ENCODE results near the gene NAV2. TPM values are rescaled to one million over a fixed set of nuclear protein-coding genes. Genes with fewer than 3 reads are reported as not detected.

The NAV2 gene
- polyA plus RNA-seq, 1 donor (not counting 4 experiments of a cell fraction or from before 2014, with no cell fraction given) = 4.0 TPM

DNA sequence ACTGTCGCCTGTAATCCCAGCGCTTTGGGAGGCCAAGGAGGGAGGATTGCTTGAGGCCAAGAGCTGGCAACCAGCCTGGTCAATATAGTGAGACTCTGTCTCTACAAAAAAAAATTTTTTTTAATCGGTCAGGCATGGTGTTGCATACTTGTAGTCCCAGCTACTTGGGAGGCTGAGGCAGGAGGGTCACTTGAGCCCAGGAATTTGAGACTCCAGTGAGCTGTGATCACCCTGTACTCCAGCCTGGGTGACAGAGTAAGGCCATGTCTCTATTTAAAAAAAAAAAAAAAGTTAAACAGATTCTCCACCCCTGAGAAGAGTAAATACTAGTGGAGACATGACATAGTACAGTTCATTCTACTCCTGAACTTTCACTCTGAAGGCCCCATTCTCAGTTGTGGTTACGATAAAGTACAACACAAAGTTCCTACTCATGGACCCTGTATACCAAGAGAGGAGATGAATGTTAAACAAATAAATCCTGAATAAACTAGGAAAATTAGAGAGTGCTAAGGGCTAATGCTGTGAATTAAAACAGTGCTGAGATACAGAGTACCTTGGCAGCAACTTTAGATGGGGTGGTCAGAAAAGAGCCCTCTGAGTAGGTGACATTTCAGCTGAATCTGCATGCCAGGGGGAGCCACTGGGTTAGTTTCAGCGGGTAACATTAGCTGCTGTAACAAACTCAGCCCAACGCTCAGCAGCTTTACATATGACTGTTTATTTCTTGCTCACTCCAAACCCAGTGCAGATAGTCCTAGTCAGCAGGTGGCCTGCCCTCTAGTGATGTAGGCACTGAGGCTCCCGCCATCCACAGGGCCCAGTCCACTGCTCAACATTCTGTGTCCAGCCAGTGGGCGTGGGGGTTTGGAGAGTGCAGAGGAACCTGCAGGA is 372.5 kb downstream of the NAV2 start:
- Histone ChIP-seq H3K27me3 (ENCODE audit: control insufficient read depth, extremely low read depth, insufficient read depth, low read length) (no peaks in the 10 kb centered on the region), H3K9ac (ENCODE audit: control insufficient read depth, extremely low read depth, insufficient read depth, low read length) (no peak overlapping the region), H3K9me3 (ENCODE audit: control insufficient read depth, low read depth, low read length) (no peaks in the 10 kb centered on the region), H3K79me2 (ENCODE audit: control insufficient read depth, insufficient read depth, low read length) (no peaks in the 10 kb centered on the region), H3K4me1 (ENCODE audit: control insufficient read depth, extremely low read depth, insufficient read depth, low read length) (no peaks in the 10 kb centered on the region), H3K4me3 (ENCODE audit: control insufficient read depth in 2 of 3, extremely low read depth in 1 of 3, insufficient read depth in 2 of 3, low read depth in 1 of 3, low read length in 3 of 3) (no peak overlapping the region), H2AFZ (ENCODE audit: control insufficient read depth, low read length) (no peak overlapping the region), H4K20me1 (ENCODE audit: control insufficient read depth, extremely low read depth, insufficient read depth, low read length) (no peaks in the 10 kb centered on the region), H3K9me1 (ENCODE audit: control insufficient read depth, extremely low read depth, insufficient read depth, low read length) (no peaks in the 10 kb centered on the region), H3K4me2 (ENCODE audit: control insufficient read depth, extremely low read depth, insufficient read depth, low read depth, low read length) (no peak overlapping the region), H3K27ac (ENCODE audit: control insufficient read depth, insufficient read depth, low read length) (no peak overlapping the region), H3K36me3 (ENCODE audit: control insufficient read depth in 2 of 2, extremely low read depth in 1 of 2, insufficient read depth in 2 of 2, low read length in 2 of 2) (peaks cover 25 to 27% of the 10 kb centered on the region in 2 experiments)
- FAIRE-seq (no peak), DNase-seq (ENCODE audit: low read depth, low spot score) (no peak)
- dilution Hi-C loops (cut with MboI; ENCODE audit: extremely low pct_ligation_motif_present, low sequenced_read_pairs) = no loop called here
- no peak for TF ChIP-seq EZH2 (IDR thresholded peaks at IDR 0.05; ENCODE audit: low read length)
- TF ChIP-seq, protein P1, sequence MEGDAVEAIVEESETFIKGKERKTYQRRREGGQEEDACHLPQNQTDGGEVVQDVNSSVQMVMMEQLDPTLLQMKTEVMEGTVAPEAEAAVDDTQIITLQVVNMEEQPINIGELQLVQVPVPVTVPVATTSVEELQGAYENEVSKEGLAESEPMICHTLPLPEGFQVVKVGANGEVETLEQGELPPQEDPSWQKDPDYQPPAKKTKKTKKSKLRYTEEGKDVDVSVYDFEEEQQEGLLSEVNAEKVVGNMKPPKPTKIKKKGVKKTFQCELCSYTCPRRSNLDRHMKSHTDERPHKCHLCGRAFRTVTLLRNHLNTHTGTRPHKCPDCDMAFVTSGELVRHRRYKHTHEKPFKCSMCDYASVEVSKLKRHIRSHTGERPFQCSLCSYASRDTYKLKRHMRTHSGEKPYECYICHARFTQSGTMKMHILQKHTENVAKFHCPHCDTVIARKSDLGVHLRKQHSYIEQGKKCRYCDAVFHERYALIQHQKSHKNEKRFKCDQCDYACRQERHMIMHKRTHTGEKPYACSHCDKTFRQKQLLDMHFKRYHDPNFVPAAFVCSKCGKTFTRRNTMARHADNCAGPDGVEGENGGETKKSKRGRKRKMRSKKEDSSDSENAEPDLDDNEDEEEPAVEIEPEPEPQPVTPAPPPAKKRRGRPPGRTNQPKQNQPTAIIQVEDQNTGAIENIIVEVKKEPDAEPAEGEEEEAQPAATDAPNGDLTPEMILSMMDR (optimal IDR thresholded peaks at IDR 0.05 in 1 of 3, IDR thresholded peaks at IDR 0.05 in 1 of 3, conservative IDR thresholded peaks at IDR 0.05 in 1 of 3; ENCODE audit: extremely low read depth in 1 of 3, insufficient read depth in 2 of 3, low read length in 3 of 3) = peak in 1 of 3 experiments; percentile 18

DNA sequence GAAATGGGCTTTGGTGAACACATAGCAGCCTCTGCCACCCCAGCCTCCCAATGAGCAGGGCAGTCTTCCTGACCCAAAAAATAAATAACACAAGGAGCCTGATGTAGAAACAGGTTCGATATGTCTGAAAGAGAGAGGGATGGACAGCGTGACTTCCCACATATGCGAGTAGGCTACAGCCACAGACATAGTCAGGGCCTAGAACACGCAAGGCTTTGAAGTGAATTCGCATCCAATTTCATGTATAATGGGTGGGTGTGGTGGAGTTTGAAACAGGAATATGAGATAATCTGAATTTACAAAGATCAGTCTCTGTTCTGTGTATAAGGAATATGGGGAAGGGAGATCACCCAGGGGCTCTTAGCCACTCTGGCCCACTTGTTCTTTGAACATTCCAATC is 373.3 kb downstream of the NAV2 start:
- Histone ChIP-seq H3K4me2 (ENCODE audit: control insufficient read depth, extremely low read depth, insufficient read depth, low read depth, low read length) (no peak overlapping the region), H3K79me2 (ENCODE audit: control insufficient read depth, insufficient read depth, low read length) (no peaks in the 10 kb centered on the region), H3K9me1 (ENCODE audit: control insufficient read depth, extremely low read depth, insufficient read depth, low read length) (no peaks in the 10 kb centered on the region), H3K9ac (ENCODE audit: control insufficient read depth, extremely low read depth, insufficient read depth, low read length) (no peak overlapping the region), H3K4me1 (ENCODE audit: control insufficient read depth, extremely low read depth, insufficient read depth, low read length) (no peaks in the 10 kb centered on the region), H2AFZ (ENCODE audit: control insufficient read depth, low read length) (no peak overlapping the region), H4K20me1 (ENCODE audit: control insufficient read depth, extremely low read depth, insufficient read depth, low read length) (no peaks in the 10 kb centered on the region), H3K9me3 (ENCODE audit: control insufficient read depth, low read depth, low read length) (no peaks in the 10 kb centered on the region), H3K27ac (ENCODE audit: control insufficient read depth, insufficient read depth, low read length) (no peak overlapping the region), H3K4me3 (ENCODE audit: control insufficient read depth in 2 of 3, extremely low read depth in 1 of 3, insufficient read depth in 2 of 3, low read depth in 1 of 3, low read length in 3 of 3) (no peak overlapping the region), H3K27me3 (ENCODE audit: control insufficient read depth, extremely low read depth, insufficient read depth, low read length) (no peaks in the 10 kb centered on the region), H3K36me3 (ENCODE audit: control insufficient read depth in 2 of 2, extremely low read depth in 1 of 2, insufficient read depth in 2 of 2, low read length in 2 of 2) (peaks cover 28 to 31% of the 10 kb centered on the region in 2 experiments)
- dilution Hi-C loops (cut with MboI; ENCODE audit: extremely low pct_ligation_motif_present, low sequenced_read_pairs) = no loop called here
- FAIRE-seq (no peak), DNase-seq (ENCODE audit: low read depth, low spot score) (no peak)
- TF ChIP-seq EZH2 (IDR thresholded peaks at IDR 0.05; ENCODE audit: low read length) = no peak
- TF ChIP-seq, protein P1 (optimal IDR thresholded peaks at IDR 0.05 in 1 of 3, IDR thresholded peaks at IDR 0.05 in 1 of 3, conservative IDR thresholded peaks at IDR 0.05 in 1 of 3; ENCODE audit: extremely low read depth in 1 of 3, insufficient read depth in 2 of 3, low read length in 3 of 3) = no peak
